Stimulated activated CD4-positive, alpha-beta T cell treated with anti-CD3 and anti-CD28 coated beads, Interleukin-12 subunit alpha, Interleukin-12 subunit beta, amount 100 ng/mL, for 24 hours (primary cell): Measurements from ENCODE around the gene FLNB.
"Not testable (repeated sequence)": the region's sequence is repeated elsewhere in the genome, so short reads cannot be mapped to it uniquely, and the experiment has no call there.

Experiments used
- DNase-seq, 2 experiments: peaks; one replicate each; pipeline ENCODE4 v3.0.0-alpha.2; 2020; ENCODE audit warnings: low read depth in 2 of 2

The FLNB gene

GRCh38 chr3:57980416-57980815, 27.8 kb upstream of the FLNB start:
- no peak for DNase-seq

- DNase-seq = no peak
These were observed 26.6 kb upstream of the FLNB start for GRCh38 chr3:57981483-57982087.

- no peak for DNase-seq
These were observed 25.5 kb upstream of the FLNB start for GRCh38 chr3:57982561-57983243.

- DNase-seq = peak; percentile 18 to 33
These were observed 24.3 kb upstream of the FLNB start for GRCh38 chr3:57983734-57984518.

GRCh38 chr3:57985176-57985983, 22.8 kb upstream of the FLNB start:
- no peak for DNase-seq

- DNase-seq = no peak
These were observed 22.3 kb upstream of the FLNB start for GRCh38 chr3:57985984-57986246.

GRCh38 chr3:57986261-57986660, 22.0 kb upstream of the FLNB start:
- DNase-seq = no peak

GRCh38 chr3:57989198-57989597, 19.0 kb upstream of the FLNB start:
- not testable (repeated sequence) for DNase-seq

- DNase-seq = no peak
These were observed 18.6 kb upstream of the FLNB start for GRCh38 chr3:57989646-57990045.

- no peak for DNase-seq
These were observed 15.6 kb upstream of the FLNB start for GRCh38 chr3:57992452-57993213.

GRCh38 chr3:57998366-57999283, 9.6 kb upstream of the FLNB start:
- DNase-seq = no peak

GRCh38 chr3:57999417-58000115, 8.7 kb upstream of the FLNB start:
- no peak for DNase-seq

GRCh38 chr3:58000306-58001085, 7.7 kb upstream of the FLNB start:
- no peak for DNase-seq

GRCh38 chr3:58001086-58001467, 7.1 kb upstream of the FLNB start:
- no peak for DNase-seq

- DNase-seq = no peak
These were observed 6.2 kb upstream of the FLNB start for GRCh38 chr3:58001979-58002378.

- DNase-seq = no peak
These were observed 5.1 kb upstream of the FLNB start for GRCh38 chr3:58003093-58003492.

- no peak for DNase-seq
These were observed 3.2 kb upstream of the FLNB start for GRCh38 chr3:58004973-58005372.

GRCh38 chr3:58005669-58006068, 2.6 kb upstream of the FLNB start:
- DNase-seq = no peak

GRCh38 chr3:58006661-58007060, 1.6 kb upstream of the FLNB start:
- DNase-seq = no peak
